Kidney epithelial cell (primary cell): ENCODE data around the gene WASF1. TPM values are rescaled to one million over a fixed set of nuclear protein-coding genes. Genes with fewer than 3 reads are reported as not detected.
A peak's percentile ranks its signal among the peaks of the same experiment; 100 is the strongest.

Experiments
- DNase-seq: peaks from one replicate; pipeline ENCODE4 v3.0.0-alpha.2; 2010; ENCODE audit warnings: low read depth
- H3K27me3 ChIP-seq: 2 replicates; pipeline ENCODE4 v1.6.0; 2011; ENCODE audit warnings: low read length; ENCODE audit not compliant: control insufficient read depth, insufficient read depth
- H3K36me3 ChIP-seq: 2 replicates; pipeline ENCODE4 v1.5.1; 2011; ENCODE audit warnings: low read length; ENCODE audit not compliant: control insufficient read depth, insufficient read depth
- H3K4me3 ChIP-seq: 2 replicates; pipeline ENCODE4 v1.5.1; 2011; ENCODE audit warnings: low read depth, mild to moderate bottlenecking, control low read depth, low read length
- CTCF ChIP-seq: IDR thresholded peaks from 2 replicates; pipeline ENCODE4 v1.5.1; 2011; ENCODE audit warnings: mild to moderate bottlenecking, moderate library complexity, low read length, control low read depth, inconsistent platforms; ENCODE audit not compliant: insufficient read depth, poor library complexity, severe bottlenecking
- total RNA-seq: library from RNA; depleted of rRNA; stranded (reverse); fragments of >200 nt; gene quantifications from 2 replicates; pipeline ENCODE4 v1.2.3, GENCODE V29; 2015

WASF1 gene
- total RNA-seq, 1 donor from 2014 or later, result 11.2 TPM

- no peak for DNase-seq
- no peak for TF ChIP-seq CTCF
- Histone ChIP-seq H3K36me3 (no peaks in the 10 kb centered on the region), H3K4me3 (no peak overlapping the region), H3K27me3 (peaks cover 6% of the 10 kb centered on the region)
These were observed 124.6 kb downstream of the WASF1 start for GRCh38 chr6:110054664-110055386.

- H3K36me3 ChIP-seq, result no peaks in the 10 kb centered on the region
- no peak overlapping the region for H3K4me3 ChIP-seq
- peak; percentile 73 for TF ChIP-seq CTCF
- DNase-seq, result peak; percentile 14
- peaks cover 6% of the 10 kb centered on the region for H3K27me3 ChIP-seq
These were observed 125.9 kb downstream of the WASF1 start for GRCh38 chr6:110053395-110054240.

- Histone ChIP-seq H3K4me3 (no peak overlapping the region), H3K27me3 (peaks cover 6% of the 10 kb centered on the region), H3K36me3 (no peaks in the 10 kb centered on the region)
- no peak for TF ChIP-seq CTCF
- DNase-seq, result no peak
These were observed 129.0 kb downstream of the WASF1 start for GRCh38 chr6:110050440-110050813.

Other genes starting within 250 kb of the WASF1 start
- gene GPR6, start 201.4 kb downstream of the WASF1 start, total RNA-seq, result not detected in 2 replicates
- gene CDC40, start 757 bp upstream of the WASF1 start, total RNA-seq, result 15.1 and 17.3 TPM in 2 replicates
- gene METTL24, start 178.7 kb upstream of the WASF1 start, total RNA-seq, result 1.2 and 2.3 TPM in 2 replicates
- 0.07 and 0.29 TPM in 2 replicates for gene DDO, start 235.9 kb upstream of the WASF1 start, total RNA-seq